ENCODE measurements around the gene POLR2C.
A peak's percentile ranks its signal among the peaks of the same experiment; 100 is the strongest.

The POLR2C gene

GRCh38 chr16:57447186-57447962, 15.1 kb upstream of the POLR2C start, which contains the start of the genes CIAPIN1 and COQ9:
TSS of gene CIAPIN1 (minus strand) at chr16:57447385. CDS start at chr16:57440928, 6,457 bp downstream.
TSS of gene COQ9 (plus strand) at chr16:57447479. CDS start at chr16:57447506, 27 bp downstream.
- DNase-seq (ENCODE audit: low read depth in 2 of 2): peak; percentile 87 to 90

GRCh38 chr16:57452021-57452420, 10.5 kb upstream of the POLR2C start:
- DNase-seq (ENCODE audit: low read depth in 2 of 2): no peak

GRCh38 chr16:57462978-57463362, 491 bp downstream of the POLR2C start:
- no peak for DNase-seq (ENCODE audit: low read depth in 2 of 2)

GRCh38 chr16:57464523-57464922, 2.0 kb downstream of the POLR2C start:
- DNase-seq (ENCODE audit: low read depth in 2 of 2): no peak

- DNase-seq (ENCODE audit: low read depth in 2 of 2): no peak
Measured at GRCh38 chr16:57468346-57468745, 5.9 kb downstream of the POLR2C start.

- no peak for DNase-seq (ENCODE audit: low read depth in 2 of 2)
Measured at GRCh38 chr16:57469046-57469445, 6.6 kb downstream of the POLR2C start.

- no peak for DNase-seq (ENCODE audit: low read depth in 2 of 2)
Measured at GRCh38 chr16:57469917-57470470, 7.5 kb downstream of the POLR2C start.

- DNase-seq (ENCODE audit: low read depth in 2 of 2): no peak
Measured at GRCh38 chr16:57470711-57471110, 8.2 kb downstream of the POLR2C start.

GRCh38 chr16:57471209-57471608, 8.7 kb downstream of the POLR2C start:
- no peak for DNase-seq (ENCODE audit: low read depth in 2 of 2)

- no peak for DNase-seq (ENCODE audit: low read depth in 2 of 2)
Measured at GRCh38 chr16:57471852-57472664, 9.6 kb downstream of the POLR2C start.

- no peak for DNase-seq (ENCODE audit: low read depth in 2 of 2)
Measured at GRCh38 chr16:57472665-57473060, 10.2 kb downstream of the POLR2C start.

- no peak for DNase-seq (ENCODE audit: low read depth in 2 of 2)
Measured at GRCh38 chr16:57473176-57473840, 10.8 kb downstream of the POLR2C start.

- no peak for DNase-seq (ENCODE audit: low read depth in 2 of 2)
Measured at GRCh38 chr16:57473906-57474305, 11.4 kb downstream of the POLR2C start.

GRCh38 chr16:57474671-57475661, 12.5 kb downstream of the POLR2C start:
- DNase-seq (ENCODE audit: low read depth in 2 of 2): no peak

GRCh38 chr16:57475711-57476339, 13.3 kb downstream of the POLR2C start:
- peak; percentile 50 to 57 for DNase-seq (ENCODE audit: low read depth in 2 of 2)

- DNase-seq (ENCODE audit: low read depth in 2 of 2): no peak
Measured at GRCh38 chr16:57476546-57477410, 14.3 kb downstream of the POLR2C start.

GRCh38 chr16:57477531-57478202, 15.2 kb downstream of the POLR2C start:
- DNase-seq (ENCODE audit: low read depth in 2 of 2): no peak

- DNase-seq (ENCODE audit: low read depth in 2 of 2): no peak
Measured at GRCh38 chr16:57478396-57479204, 16.1 kb downstream of the POLR2C start.
